Keratinocyte (primary cell): Measurements from ENCODE around the gene TNFSF18. TPM values are rescaled to one million over a fixed set of nuclear protein-coding genes. Genes with fewer than 3 reads are reported as not detected.

Source experiments
- DNase-seq: peaks from one replicate; pipeline ENCODE4 v3.0.0-alpha.2; 2011; ENCODE audit warnings: low read depth, missing footprints, low spot score
- FAIRE-seq: peaks from 2 replicates; lab custom pipeline; 2011; peaks lifted over from hg19 to GRCh38; lab: Jason Lieb, UNC
- H2AFZ ChIP-seq: 2 replicates; pipeline ENCODE4 v1.6.0; 2012; ENCODE audit warnings: low read length, control low read depth, inconsistent platforms; ENCODE audit not compliant: control insufficient read depth
- H3K27ac ChIP-seq: 2 replicates; pipeline ENCODE4 v1.5.1; 2011; ENCODE audit warnings: low read length; ENCODE audit not compliant: control insufficient read depth, insufficient read depth
- H3K27me3 ChIP-seq: 3 replicates; pipeline ENCODE4 v1.6.0; 2011; ENCODE audit warnings: low read length; ENCODE audit not compliant: control insufficient read depth, insufficient read depth; ENCODE audit errors: extremely low read depth
- H3K36me3 ChIP-seq, 2 experiments: 2 replicates in 1 of 2; 3 replicates in 1 of 2; pipeline ENCODE4 v1.5.1; 2011; ENCODE audit warnings: low read length in 2 of 2, mild to moderate bottlenecking in 1 of 2; ENCODE audit not compliant: control insufficient read depth in 2 of 2, insufficient read depth in 2 of 2; ENCODE audit errors: extremely low read depth in 1 of 2
- H3K4me1 ChIP-seq: 3 replicates; pipeline ENCODE4 v1.5.1; 2011; ENCODE audit warnings: low read length; ENCODE audit not compliant: control insufficient read depth, insufficient read depth; ENCODE audit errors: extremely low read depth
- H3K4me2 ChIP-seq: 3 replicates; pipeline ENCODE4 v1.6.0; 2011; ENCODE audit warnings: low read depth, low read length; ENCODE audit not compliant: control insufficient read depth, insufficient read depth; ENCODE audit errors: extremely low read depth
- H3K4me3 ChIP-seq, 3 experiments: fragments of 200-600 bp in 1 of 3; sonication (generic) in 1 of 3; 2 replicates in 2 of 3; 3 replicates in 1 of 3; pipeline ENCODE4 v1.5.1; 2011 to 2016; ENCODE audit warnings: low read length in 3 of 3, mild to moderate bottlenecking in 3 of 3, control low read depth in 2 of 3, inconsistent platforms in 1 of 3, low read depth in 1 of 3, mixed read lengths in 1 of 3, mixed run types in 1 of 3, moderate library complexity in 1 of 3; ENCODE audit not compliant: control insufficient read depth in 2 of 3, insufficient read depth in 2 of 3; ENCODE audit errors: extremely low read depth in 1 of 3
- H3K79me2 ChIP-seq: 2 replicates; pipeline ENCODE4 v1.6.0; 2012; ENCODE audit warnings: low read length; ENCODE audit not compliant: control insufficient read depth, insufficient read depth
- H3K9ac ChIP-seq: 3 replicates; pipeline ENCODE4 v1.6.0; 2011; ENCODE audit warnings: low read length; ENCODE audit not compliant: control insufficient read depth, insufficient read depth; ENCODE audit errors: extremely low read depth
- H3K9me1 ChIP-seq: 3 replicates; pipeline ENCODE4 v1.6.0; 2011; ENCODE audit warnings: low read length; ENCODE audit not compliant: control insufficient read depth, insufficient read depth; ENCODE audit errors: extremely low read depth
- H3K9me3 ChIP-seq: 2 replicates; pipeline ENCODE4 v1.5.1; 2012; ENCODE audit warnings: low read depth, low read length; ENCODE audit not compliant: control insufficient read depth
- H4K20me1 ChIP-seq: 3 replicates; pipeline ENCODE4 v1.6.0; 2011; ENCODE audit warnings: low read length; ENCODE audit not compliant: control insufficient read depth, insufficient read depth; ENCODE audit errors: extremely low read depth
- EZH2 ChIP-seq: IDR thresholded peaks from one replicate; pipeline ENCODE4 v1.6.1; 2012; ENCODE audit warnings: inconsistent platforms, mild to moderate bottlenecking, low read length, moderate library complexity
- dilution Hi-C: fragments of 300-500 bp; cut with MboI; formaldehyde crosslinking; loops from one replicate; pipeline ENCODE4 v1.7.0; 2020; ENCODE audit warnings: low sequenced_read_pairs; ENCODE audit not compliant: extremely low pct_ligation_motif_present
- polyA plus RNA-seq, 5 experiments: library from polyadenylated mRNA; depleted of rRNA in 3 of 5; stranded (reverse) in 3 of 5; stranded (forward) in 1 of 5; unstranded in 1 of 5; fragments of >200 nt; gene quantifications; 1 replicate in 1 of 5; 2 replicates in 3 of 5; 3 replicates in 1 of 5; pipeline versions ENCODE4 v1.2.1 to v1.2.3, GENCODE V29; 2011 to 2012; ENCODE audit warnings: missing spikeins in 2 of 5, low read depth in 1 of 5, low replicate concordance in 1 of 5
- TF ChIP-seq, protein P1 (sequence below), 3 experiments: IDR thresholded peaks in 1 of 3; conservative IDR thresholded peaks in 1 of 3; optimal IDR thresholded peaks in 1 of 3; 2 replicates in 2 of 3; 3 replicates in 1 of 3; pipeline versions ENCODE3 to v1.5.1; 2011; ENCODE audit warnings: low read length in 3 of 3, mild to moderate bottlenecking in 3 of 3, moderate library complexity in 2 of 3, control low read depth in 1 of 3, inconsistent platforms in 1 of 3; ENCODE audit not compliant: insufficient read depth in 2 of 3; ENCODE audit errors: extremely low read depth in 1 of 3

Gene TNFSF18
- polyA plus RNA-seq, 1 donor (not counting 4 experiments of a cell fraction or from before 2014, with no cell fraction given) = 0.69 TPM

DNA sequence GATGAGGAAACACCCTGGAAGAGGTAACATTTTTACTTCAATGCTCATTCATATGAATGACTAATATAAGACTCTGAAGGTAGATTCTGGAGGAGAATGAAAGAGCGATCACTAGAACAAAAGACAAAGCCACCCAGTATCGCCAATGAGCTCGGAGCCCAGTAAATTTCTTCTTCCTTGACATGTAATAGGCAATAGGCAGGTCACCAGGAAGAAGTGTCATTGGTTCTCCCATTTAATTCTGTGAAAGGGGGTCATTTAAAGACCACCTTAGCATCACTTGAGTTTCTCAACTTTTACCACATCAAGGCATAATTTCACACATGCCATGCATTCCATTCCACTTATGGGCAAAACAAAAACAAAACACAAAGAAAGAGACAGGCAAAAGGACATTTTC is 7.9 kb downstream of the TNFSF18 start:
- Histone ChIP-seq H3K9me1 (no peaks in the 10 kb centered on the region), H4K20me1 (no peaks in the 10 kb centered on the region), H3K27ac (no peak overlapping the region), H2AFZ (no peak overlapping the region), H3K9ac (no peak overlapping the region), H3K4me3 (no peak overlapping the region), H3K9me3 (no peaks in the 10 kb centered on the region), H3K4me1 (peaks cover 14% of the 10 kb centered on the region), H3K4me2 (no peak overlapping the region), H3K79me2 (no peaks in the 10 kb centered on the region), H3K27me3 (no peaks in the 10 kb centered on the region), H3K36me3 (no peaks in the 10 kb centered on the region)
- no peak for DNase-seq
- dilution Hi-C loops = no loop called here
- peak; percentile 69 for FAIRE-seq
- TF ChIP-seq, protein P1, sequence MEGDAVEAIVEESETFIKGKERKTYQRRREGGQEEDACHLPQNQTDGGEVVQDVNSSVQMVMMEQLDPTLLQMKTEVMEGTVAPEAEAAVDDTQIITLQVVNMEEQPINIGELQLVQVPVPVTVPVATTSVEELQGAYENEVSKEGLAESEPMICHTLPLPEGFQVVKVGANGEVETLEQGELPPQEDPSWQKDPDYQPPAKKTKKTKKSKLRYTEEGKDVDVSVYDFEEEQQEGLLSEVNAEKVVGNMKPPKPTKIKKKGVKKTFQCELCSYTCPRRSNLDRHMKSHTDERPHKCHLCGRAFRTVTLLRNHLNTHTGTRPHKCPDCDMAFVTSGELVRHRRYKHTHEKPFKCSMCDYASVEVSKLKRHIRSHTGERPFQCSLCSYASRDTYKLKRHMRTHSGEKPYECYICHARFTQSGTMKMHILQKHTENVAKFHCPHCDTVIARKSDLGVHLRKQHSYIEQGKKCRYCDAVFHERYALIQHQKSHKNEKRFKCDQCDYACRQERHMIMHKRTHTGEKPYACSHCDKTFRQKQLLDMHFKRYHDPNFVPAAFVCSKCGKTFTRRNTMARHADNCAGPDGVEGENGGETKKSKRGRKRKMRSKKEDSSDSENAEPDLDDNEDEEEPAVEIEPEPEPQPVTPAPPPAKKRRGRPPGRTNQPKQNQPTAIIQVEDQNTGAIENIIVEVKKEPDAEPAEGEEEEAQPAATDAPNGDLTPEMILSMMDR (optimal IDR thresholded peaks at IDR 0.05 in 1 of 3, IDR thresholded peaks at IDR 0.05 in 1 of 3, conservative IDR thresholded peaks at IDR 0.05 in 1 of 3; ENCODE audit: extremely low read depth in 1 of 3, insufficient read depth in 2 of 3, low read length in 3 of 3) = no peak
- no peak for TF ChIP-seq EZH2

DNA sequence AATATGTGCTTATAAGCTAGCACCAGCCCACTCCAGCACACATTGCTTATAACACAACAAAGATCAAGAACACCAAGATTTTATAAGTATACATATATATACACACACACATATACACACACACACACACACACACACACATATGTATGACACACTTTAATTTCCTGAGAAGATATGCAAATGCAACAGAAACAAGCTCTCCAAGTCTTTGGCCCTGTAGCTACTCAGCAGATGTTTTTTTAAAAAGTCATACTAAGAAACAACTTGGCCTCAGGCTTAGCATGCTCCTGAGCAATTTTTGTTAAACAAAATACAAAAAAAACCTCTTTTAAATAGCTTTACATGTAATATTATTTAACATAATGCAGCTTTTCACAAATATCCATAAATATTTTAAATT is 11.1 kb downstream of the TNFSF18 start:
- Histone ChIP-seq H4K20me1 (no peaks in the 10 kb centered on the region), H3K4me3 (no peak overlapping the region), H3K27me3 (no peaks in the 10 kb centered on the region), H3K4me1 (peaks cover 14% of the 10 kb centered on the region), H3K9me3 (no peaks in the 10 kb centered on the region), H3K9ac (no peak overlapping the region), H3K36me3 (no peaks in the 10 kb centered on the region), H3K9me1 (no peaks in the 10 kb centered on the region), H3K27ac (no peak overlapping the region), H2AFZ (no peak overlapping the region), H3K79me2 (no peaks in the 10 kb centered on the region), H3K4me2 (no peak overlapping the region)
- no peak for DNase-seq
- FAIRE-seq = no peak
- no peak for TF ChIP-seq EZH2
- TF ChIP-seq, protein P1 (optimal IDR thresholded peaks at IDR 0.05 in 1 of 3, IDR thresholded peaks at IDR 0.05 in 1 of 3, conservative IDR thresholded peaks at IDR 0.05 in 1 of 3; ENCODE audit: extremely low read depth in 1 of 3, insufficient read depth in 2 of 3, low read length in 3 of 3) = no peak
- dilution Hi-C loops = no loop called here
